ENCODE results near the gene RBM23.

- TF ChIP-seq MAFK (IDR thresholded peaks at IDR 0.05; ENCODE audit: partially characterized antibody) = no peak
- no peak for TF ChIP-seq CTCF (IDR thresholded peaks at IDR 0.05)
- no peak for TF ChIP-seq POLR2A (IDR thresholded peaks at IDR 0.05; ENCODE audit: low read length)
- no peak for TF ChIP-seq RCOR1 (IDR thresholded peaks at IDR 0.05; ENCODE audit: low read depth, low read length)
- TF ChIP-seq HMGXB4 (CRISPR knock-in tag; IDR thresholded peaks at IDR 0.05; ENCODE audit: borderline replicate concordance) = no peak
- TF ChIP-seq JUNB (IDR thresholded peaks at IDR 0.05) = no peak
- no peak for TF ChIP-seq CEBPB (IDR thresholded peaks at IDR 0.05)
- TF ChIP-seq BHLHE40 (IDR thresholded peaks at IDR 0.05; ENCODE audit: low read depth, low read length) = no peak
These were observed 7.4 kb upstream of the RBM23 start for GRCh38 chr14:22926316-22926715.
